ENCODE data around the gene SNTB2. TPM values are rescaled to one million over a fixed set of nuclear protein-coding genes. Genes with fewer than 3 reads are reported as not detected.

SNTB2 gene
- total RNA-seq, 4 donors from 2014 or later, result 32.5 to 60.4 (median 51.8) TPM

DNA sequence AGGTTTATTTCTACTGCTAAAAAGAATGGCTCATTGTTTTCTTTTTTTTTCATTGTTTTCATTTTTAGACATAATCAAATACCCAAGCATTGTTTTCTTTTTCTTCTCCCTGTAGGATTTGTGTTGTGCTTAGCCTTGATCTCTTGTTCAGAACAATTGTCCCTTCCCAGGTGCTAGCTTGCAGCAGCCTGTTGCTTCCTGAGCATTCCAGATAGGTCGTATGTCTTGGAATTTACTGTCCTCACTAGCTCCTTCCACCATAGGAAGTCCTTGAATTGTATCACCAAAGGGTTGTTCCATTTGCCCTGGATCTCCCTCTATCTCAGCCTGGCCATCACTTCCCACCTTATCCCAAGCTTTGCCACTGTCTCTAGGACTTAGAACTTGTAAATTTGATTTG is 114.2 kb downstream of the SNTB2 start:
- intact Hi-C loops (cut with DNase I; ENCODE audit: low total_unique reads), result no loop called here
- 50% methylated on average over 1 of the region's 1 CpG for WGBS, 2 donors

DNA sequence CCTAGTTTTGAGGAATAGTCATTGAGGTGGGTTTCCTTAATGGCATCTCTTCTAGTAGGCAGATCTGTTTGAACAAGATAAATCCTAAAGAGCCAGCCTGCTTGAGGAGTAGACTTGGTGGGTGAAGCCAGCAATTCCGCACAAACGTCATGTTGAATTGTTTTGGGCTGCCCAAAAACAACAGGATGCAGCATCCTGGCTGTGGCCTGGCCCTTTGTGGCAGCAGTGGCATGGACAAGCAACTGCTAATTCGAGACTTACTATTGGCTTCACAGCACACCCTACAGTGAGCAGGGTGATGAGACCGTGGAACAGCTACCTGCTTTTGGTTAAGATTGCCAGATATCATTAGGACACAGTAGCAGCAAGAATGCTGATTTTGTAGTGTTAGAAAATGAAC is 114.9 kb downstream of the SNTB2 start:
- TF ChIP-seq POLR2A (IDR thresholded peaks at IDR 0.05), result no peak
- TF ChIP-seq, protein P1, sequence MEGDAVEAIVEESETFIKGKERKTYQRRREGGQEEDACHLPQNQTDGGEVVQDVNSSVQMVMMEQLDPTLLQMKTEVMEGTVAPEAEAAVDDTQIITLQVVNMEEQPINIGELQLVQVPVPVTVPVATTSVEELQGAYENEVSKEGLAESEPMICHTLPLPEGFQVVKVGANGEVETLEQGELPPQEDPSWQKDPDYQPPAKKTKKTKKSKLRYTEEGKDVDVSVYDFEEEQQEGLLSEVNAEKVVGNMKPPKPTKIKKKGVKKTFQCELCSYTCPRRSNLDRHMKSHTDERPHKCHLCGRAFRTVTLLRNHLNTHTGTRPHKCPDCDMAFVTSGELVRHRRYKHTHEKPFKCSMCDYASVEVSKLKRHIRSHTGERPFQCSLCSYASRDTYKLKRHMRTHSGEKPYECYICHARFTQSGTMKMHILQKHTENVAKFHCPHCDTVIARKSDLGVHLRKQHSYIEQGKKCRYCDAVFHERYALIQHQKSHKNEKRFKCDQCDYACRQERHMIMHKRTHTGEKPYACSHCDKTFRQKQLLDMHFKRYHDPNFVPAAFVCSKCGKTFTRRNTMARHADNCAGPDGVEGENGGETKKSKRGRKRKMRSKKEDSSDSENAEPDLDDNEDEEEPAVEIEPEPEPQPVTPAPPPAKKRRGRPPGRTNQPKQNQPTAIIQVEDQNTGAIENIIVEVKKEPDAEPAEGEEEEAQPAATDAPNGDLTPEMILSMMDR (IDR thresholded peaks at IDR 0.05), result no peak
- intact Hi-C loops (cut with DNase I; ENCODE audit: low total_unique reads), result no loop called here
- H3K4me3 ChIP-seq (ENCODE audit: low read depth, poor library complexity, severe bottlenecking), result no peak overlapping the region
- WGBS, 2 donors, result 78 to 87% methylated on average over 4 of the region's 4 CpGs
- peak in 1 of 2 donors; percentile 45 for DNase-seq (ENCODE audit: low spot score in 2 of 2)

More for the DNA sequence above, 114.2 kb downstream of the SNTB2 start:
- DNase-seq (ENCODE audit: low spot score in 2 of 2), result no peak
- TF ChIP-seq, protein P1 (IDR thresholded peaks at IDR 0.05), result no peak
- TF ChIP-seq POLR2A (IDR thresholded peaks at IDR 0.05), result no peak
- no peak overlapping the region for H3K4me3 ChIP-seq (ENCODE audit: low read depth, poor library complexity, severe bottlenecking)

DNA sequence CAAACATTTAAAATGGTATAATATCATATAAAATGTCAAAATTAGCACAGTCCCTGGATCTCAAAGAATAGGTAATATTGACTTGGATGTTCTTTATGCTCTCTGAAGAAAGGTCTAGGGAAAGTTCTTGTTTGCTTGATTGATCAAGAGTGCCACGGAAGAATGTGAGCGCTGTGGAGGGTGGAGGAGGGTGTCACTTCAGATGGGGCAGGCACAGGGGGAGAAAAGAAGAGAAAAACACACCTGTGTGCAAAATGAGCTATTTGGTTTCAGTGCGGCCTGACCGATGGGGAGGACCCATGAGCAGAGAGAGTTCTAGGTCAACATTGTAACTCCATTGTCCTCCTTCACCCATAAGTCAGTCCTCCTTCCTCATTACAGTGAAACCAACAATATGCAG is 115.3 kb downstream of the SNTB2 start:
- intact Hi-C loops (cut with DNase I; ENCODE audit: low total_unique reads), result no loop called here
- TF ChIP-seq, protein P1 (IDR thresholded peaks at IDR 0.05), result no peak
- TF ChIP-seq POLR2A (IDR thresholded peaks at IDR 0.05), result no peak
- WGBS, 2 donors, result 91 to 96% methylated on average over 4 of the region's 4 CpGs
- peak in 1 of 2 donors; percentile 34 for DNase-seq (ENCODE audit: low spot score in 2 of 2)
- H3K4me3 ChIP-seq (ENCODE audit: low read depth, poor library complexity, severe bottlenecking), result no peak overlapping the region

DNA sequence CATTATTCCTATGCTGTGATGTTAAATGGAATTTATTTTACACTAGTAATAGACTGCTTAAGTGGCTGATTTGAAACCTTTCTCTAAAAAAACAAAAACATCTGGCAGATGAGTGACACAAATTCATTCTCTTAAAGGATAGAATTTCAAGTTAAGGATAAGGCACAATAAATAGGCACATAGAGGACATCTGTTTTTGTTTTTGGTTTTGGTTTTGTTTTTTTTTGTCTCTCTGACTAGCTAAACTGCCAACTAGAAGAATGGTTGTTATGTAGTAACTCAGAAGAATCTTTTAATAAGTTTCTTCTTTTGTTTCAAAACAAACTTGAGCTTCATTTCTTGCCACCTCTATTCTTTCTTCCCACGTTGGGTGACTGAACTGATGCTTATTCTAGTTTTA is 119.1 kb downstream of the SNTB2 start:
- no peak overlapping the region for H3K4me3 ChIP-seq (ENCODE audit: low read depth, poor library complexity, severe bottlenecking)
- intact Hi-C loops (cut with DNase I; ENCODE audit: low total_unique reads), result no loop called here
- 60 to 69% methylated on average over 1 of the region's 1 CpG for WGBS, 2 donors
- TF ChIP-seq, protein P1 (IDR thresholded peaks at IDR 0.05), result no peak
- no peak for TF ChIP-seq POLR2A (IDR thresholded peaks at IDR 0.05)
- no peak for DNase-seq (ENCODE audit: low spot score in 2 of 2)

DNA sequence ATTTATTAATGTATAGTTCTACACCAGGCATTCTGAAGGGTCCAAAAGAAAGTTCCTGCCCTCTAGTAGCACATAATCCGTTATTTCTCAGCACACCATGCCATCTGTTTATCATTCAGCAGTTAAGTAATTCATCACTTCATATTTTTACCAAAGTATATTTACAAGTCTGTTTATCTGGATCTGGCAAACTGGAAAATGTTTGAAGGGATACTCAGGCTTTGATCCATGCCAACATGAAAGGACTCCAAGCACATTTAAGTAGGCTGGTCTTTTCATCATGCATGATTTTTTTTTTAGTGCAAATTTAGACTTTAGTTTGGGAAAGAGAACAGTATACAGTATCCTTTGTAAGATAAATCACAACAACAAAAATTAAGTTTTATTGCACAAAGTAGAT is 120.1 kb downstream of the SNTB2 start:
- DNase-seq (ENCODE audit: low spot score in 2 of 2), result no peak
- no peak for TF ChIP-seq POLR2A (IDR thresholded peaks at IDR 0.05)
- TF ChIP-seq, protein P1 (IDR thresholded peaks at IDR 0.05), result no peak
- intact Hi-C loops (cut with DNase I; ENCODE audit: low total_unique reads), result no loop called here
- H3K4me3 ChIP-seq (ENCODE audit: low read depth, poor library complexity, severe bottlenecking), result no peak overlapping the region
- 48 to 50% methylated on average over 1 of the region's 1 CpG for whole genome bisulfite sequencing, 2 donors

DNA sequence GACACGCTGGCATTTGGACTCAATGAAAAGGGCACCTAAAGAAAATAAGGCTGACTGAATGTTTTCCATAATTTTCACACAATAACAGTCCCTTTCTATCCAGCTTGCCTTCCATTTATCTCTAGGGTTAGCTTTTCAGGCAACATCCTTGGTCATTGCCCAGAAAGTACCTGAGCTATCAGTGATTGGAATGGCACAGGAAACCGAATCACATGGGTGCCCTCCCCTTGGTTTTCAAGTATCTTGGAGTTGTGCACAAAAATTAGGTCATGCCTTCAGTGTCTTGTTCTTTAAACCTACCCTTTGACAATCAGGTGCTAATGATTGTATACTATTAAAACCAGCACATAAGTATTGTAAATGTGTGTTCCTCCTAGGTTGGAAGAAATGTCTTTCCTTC is 120.9 kb downstream of the SNTB2 start:
- H3K4me3 ChIP-seq (ENCODE audit: low read depth, poor library complexity, severe bottlenecking), result no peak overlapping the region
- WGBS, 2 donors, result 87 to 94% methylated on average over 2 of the region's 2 CpGs
- no peak for DNase-seq (ENCODE audit: low spot score in 2 of 2)
- no peak for TF ChIP-seq POLR2A (IDR thresholded peaks at IDR 0.05)
- TF ChIP-seq, protein P1 (IDR thresholded peaks at IDR 0.05), result no peak
- intact Hi-C loops (cut with DNase I; ENCODE audit: low total_unique reads), result no loop called here
